ENCODE data around the gene MREG.
"Not testable (repeated sequence)": the region's sequence is repeated elsewhere in the genome, so short reads cannot be mapped to it uniquely, and the experiment has no call there.

The MREG gene

GRCh38 chr2:216018709-216019108 lies 5.4 kb upstream of the MREG start:
- no peak for DNase-seq

- no peak for DNase-seq
These were observed 4.0 kb upstream of the MREG start for GRCh38 chr2:216017365-216017764.

GRCh38 chr2:216016581-216016980 lies 3.2 kb upstream of the MREG start:
- DNase-seq, result peak in 1 of 6 experiments; percentile 17

- peak in 5 of 6 experiments; percentile 1 to 49 (median 36) for DNase-seq
These were observed 2.5 kb upstream of the MREG start for GRCh38 chr2:216015722-216016464.

GRCh38 chr2:216014986-216015385 lies 1.6 kb upstream of the MREG start:
- DNase-seq, result no peak

GRCh38 chr2:216014006-216014405 lies 655 bp upstream of the MREG start:
- no peak for DNase-seq

- DNase-seq, result no peak
These were observed 596 bp downstream of the MREG start for GRCh38 chr2:216012830-216013079.

- no peak for DNase-seq
These were observed 1.1 kb downstream of the MREG start for GRCh38 chr2:216012133-216012829.

- DNase-seq, result not testable (repeated sequence)
These were observed 4.1 kb downstream of the MREG start for GRCh38 chr2:216009215-216009614.

GRCh38 chr2:216008387-216008786 lies 5.0 kb downstream of the MREG start:
- no peak for DNase-seq

- DNase-seq, result no peak
These were observed 7.1 kb downstream of the MREG start for GRCh38 chr2:216006164-216006663.

GRCh38 chr2:216004697-216005283 lies 8.6 kb downstream of the MREG start:
- DNase-seq, result no peak

- no peak for DNase-seq
These were observed 9.3 kb downstream of the MREG start for GRCh38 chr2:216003876-216004696.

- DNase-seq, result no peak
These were observed 10.7 kb downstream of the MREG start for GRCh38 chr2:216002693-216003092.

GRCh38 chr2:216002101-216002678 lies 11.2 kb downstream of the MREG start:
- no peak for DNase-seq

GRCh38 chr2:216001216-216002100 lies 11.9 kb downstream of the MREG start:
- DNase-seq, result no peak

GRCh38 chr2:215998636-215999035 lies 14.7 kb downstream of the MREG start:
- no peak for DNase-seq

- no peak for DNase-seq
These were observed 16.1 kb downstream of the MREG start for GRCh38 chr2:215997219-215997618.

GRCh38 chr2:215994911-215995310 lies 18.4 kb downstream of the MREG start:
- DNase-seq, result no peak

GRCh38 chr2:215988556-215989207 lies 24.7 kb downstream of the MREG start:
- not testable (repeated sequence) for DNase-seq

- no peak for DNase-seq
These were observed 28.1 kb downstream of the MREG start for GRCh38 chr2:215985257-215985656.
